Hindlimb muscle (tissue), 1 donor: ENCODE results near the gene RND3. TPM values are rescaled to one million over a fixed set of nuclear protein-coding genes. Genes with fewer than 3 reads are reported as not detected.

ENCODE experiments used
- DNase-seq: peaks from one replicate; pipeline ENCODE4 v3.0.0-alpha.2; 2013
- polyA plus RNA-seq: library from polyadenylated mRNA; unstranded; fragments of 120-200 nt; gene quantifications from one replicate; pipeline ENCODE4 v1.2.1, GENCODE V29; 2013; ENCODE audit not compliant: insufficient read length

Gene RND3, protein sequence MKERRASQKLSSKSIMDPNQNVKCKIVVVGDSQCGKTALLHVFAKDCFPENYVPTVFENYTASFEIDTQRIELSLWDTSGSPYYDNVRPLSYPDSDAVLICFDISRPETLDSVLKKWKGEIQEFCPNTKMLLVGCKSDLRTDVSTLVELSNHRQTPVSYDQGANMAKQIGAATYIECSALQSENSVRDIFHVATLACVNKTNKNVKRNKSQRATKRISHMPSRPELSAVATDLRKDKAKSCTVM
- polyA plus RNA-seq, result 32.5 TPM

DNA sequence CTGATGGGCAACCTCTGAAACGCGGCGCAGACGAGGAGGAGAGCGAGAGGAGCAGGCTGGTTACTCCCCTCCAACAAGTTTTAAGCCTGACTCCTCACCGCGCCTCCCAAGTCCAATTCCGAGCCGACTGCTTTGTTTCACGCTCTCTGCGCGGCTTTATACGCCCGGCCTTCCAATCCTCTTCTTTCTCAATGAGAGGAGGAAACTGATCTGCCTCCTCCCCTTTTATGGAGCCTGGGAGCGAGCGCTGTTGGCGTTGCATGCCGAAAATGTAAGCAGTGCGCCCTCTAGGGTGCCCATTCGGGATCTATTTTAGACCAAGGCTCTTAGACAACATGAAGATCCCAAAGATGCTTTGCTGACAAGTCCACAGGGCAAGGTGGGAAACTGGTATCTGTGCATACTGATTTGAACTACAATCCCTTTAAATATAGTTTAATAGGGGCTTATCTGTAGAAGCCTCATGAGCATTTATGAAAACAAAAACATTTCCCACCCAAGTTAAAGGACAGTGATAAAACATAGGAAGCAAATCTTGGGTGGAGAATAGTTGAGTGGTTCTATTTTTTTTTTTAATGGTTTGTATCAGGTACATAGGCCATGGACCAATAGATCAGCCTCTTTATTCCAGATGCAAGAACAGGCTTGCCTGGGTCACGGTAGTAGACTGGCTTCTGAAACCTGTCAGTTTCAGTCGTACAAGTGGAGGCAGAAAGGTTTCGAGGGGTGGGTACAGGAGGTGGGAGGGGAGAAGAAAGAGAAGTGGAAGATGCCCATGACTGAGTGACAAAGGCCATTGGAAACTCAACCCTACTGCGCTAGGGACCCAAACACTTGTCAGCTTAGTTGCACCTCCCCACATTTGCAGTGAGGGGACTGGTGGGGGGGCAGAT, at the start of gene RND3:
Gene RND3 (minus strand): TSS at position 131 of the 893 bp plus-strand sequence. CDS start 250 bp downstream, outside the sequence.
- peak; percentile 98 for DNase-seq

- DNase-seq, result no peak
Observed at GRCh38 chr2:150535176-150535575, 47.7 kb upstream of the RND3 start.

GRCh38 chr2:150532879-150533278, 45.4 kb upstream of the RND3 start:
- DNase-seq, result no peak

- DNase-seq, result no peak
Observed at GRCh38 chr2:150532020-150532419, 44.6 kb upstream of the RND3 start.

GRCh38 chr2:150531591-150531990, 44.1 kb upstream of the RND3 start:
- no peak for DNase-seq

DNA sequence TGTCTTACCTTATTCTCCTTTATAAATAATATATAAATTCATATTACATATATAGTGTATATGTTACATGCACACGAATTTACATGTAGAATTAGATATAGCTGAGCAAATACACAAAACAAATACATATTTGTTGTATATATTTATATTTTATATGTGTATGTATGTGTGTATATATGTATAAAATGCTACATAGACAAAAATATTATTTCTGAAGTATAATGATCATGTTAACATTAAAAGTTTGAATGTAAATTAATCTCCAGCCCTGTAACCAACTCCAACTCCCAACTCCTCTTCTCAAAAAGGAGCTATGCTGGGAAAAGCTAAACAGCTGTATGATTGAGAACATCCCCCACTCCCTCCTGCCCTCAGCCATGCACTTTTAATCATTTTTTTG, 42.7 kb upstream of the RND3 start:
- no peak for DNase-seq

DNA sequence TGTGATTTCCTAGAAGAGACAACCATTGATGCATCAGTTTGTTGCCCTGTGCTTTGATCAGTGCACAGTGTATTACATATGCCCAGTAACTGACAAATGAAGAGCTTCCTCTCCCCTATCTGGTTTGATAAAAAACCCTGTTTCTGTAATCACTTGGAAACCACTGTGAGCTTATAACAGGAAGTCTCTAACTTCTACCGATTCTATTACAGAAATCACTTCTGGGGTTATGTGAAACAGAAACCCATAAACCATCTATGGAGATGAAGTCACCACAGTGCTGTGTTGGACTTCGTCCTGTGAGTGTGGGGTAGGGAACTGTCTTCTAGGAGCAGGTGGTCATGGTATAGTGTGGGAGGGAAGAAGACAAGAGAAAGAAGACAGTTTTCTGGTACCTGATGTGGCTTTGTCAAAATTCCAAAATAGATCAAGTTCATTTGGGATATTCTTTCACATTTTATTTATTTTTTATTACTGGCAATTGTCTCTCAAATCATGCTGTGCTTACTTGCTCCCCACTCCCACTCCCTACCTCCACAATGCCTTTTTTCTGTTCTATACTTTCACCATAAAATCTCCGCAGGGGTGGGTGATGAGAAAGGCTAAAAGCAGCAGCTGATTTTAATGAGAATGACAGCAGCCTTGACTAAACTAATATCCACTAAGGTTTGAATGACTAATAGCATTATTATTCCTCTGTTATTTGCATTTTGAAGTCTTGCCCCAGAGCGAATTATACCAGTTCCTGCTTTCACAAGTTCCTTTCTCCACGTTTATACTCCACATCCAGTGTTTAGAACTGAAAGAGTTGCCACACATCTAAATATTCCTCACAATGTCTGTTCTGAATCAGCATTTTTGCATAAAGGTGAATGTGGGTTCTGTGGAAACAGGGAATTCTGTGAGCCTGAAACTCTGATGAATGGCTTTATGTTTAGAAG, 41.7 kb upstream of the RND3 start:
- no peak for DNase-seq

DNA sequence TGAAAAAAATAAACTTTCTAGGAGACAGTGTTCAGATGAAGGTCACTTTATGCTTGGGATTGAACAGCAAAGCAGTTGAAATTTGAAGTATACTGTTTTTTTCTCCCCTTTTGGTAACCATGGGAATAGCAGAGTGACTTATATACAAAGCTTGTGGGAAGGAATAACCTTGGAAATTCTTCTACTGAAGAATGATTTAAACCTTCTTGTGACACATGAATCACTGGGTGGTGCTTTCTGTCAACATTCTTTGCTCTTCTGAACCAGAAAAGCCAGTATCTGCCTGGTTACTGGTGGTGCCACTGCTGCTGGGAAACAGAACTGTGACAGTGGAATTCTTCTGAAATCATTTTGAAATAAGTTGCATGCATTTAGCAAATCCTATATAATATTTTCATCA, 39.4 kb upstream of the RND3 start:
- DNase-seq, result no peak

GRCh38 chr2:150526006-150526405, 38.5 kb upstream of the RND3 start:
- DNase-seq, result no peak

- no peak for DNase-seq
Observed at GRCh38 chr2:150522269-150522668, 34.8 kb upstream of the RND3 start.

DNA sequence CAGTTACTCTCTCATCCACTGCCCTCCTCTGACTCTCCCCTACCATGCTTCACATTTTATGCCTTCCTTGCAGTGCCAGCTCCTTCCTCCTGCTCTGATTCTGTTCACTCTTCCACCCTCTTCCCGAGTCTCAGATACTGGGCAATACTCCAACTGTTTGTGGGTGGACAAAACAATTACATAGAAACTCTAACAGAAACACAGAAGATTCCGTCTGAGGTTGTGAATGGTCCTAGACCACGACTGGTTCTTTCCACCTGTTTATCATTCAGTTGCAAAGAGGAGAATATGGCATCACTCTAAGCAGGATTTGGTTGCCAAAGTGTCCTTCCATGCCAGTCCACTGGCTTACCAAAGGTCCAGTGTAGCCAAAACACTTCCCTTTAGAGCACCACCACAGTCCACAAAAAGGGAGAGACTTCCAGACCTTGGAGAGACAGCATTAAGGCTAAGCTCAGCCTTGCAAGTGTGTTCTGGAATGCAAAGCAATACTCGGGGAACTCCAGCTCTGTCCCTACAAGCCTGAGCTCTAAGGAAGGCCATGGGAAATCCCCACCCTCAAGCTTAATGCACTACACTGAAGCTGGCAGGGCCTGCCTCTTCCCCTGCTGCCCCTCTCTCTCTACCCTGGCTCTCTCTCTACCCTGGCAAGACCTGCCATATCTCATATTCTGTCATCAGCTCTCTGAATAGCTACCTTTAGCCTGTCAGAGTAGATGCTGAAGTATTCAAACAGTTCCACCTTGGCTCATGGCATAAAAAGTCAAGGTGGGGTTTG, 33.6 kb upstream of the RND3 start:
- DNase-seq, result no peak

GRCh38 chr2:150520033-150520432, 32.6 kb upstream of the RND3 start:
- no peak for DNase-seq

DNA sequence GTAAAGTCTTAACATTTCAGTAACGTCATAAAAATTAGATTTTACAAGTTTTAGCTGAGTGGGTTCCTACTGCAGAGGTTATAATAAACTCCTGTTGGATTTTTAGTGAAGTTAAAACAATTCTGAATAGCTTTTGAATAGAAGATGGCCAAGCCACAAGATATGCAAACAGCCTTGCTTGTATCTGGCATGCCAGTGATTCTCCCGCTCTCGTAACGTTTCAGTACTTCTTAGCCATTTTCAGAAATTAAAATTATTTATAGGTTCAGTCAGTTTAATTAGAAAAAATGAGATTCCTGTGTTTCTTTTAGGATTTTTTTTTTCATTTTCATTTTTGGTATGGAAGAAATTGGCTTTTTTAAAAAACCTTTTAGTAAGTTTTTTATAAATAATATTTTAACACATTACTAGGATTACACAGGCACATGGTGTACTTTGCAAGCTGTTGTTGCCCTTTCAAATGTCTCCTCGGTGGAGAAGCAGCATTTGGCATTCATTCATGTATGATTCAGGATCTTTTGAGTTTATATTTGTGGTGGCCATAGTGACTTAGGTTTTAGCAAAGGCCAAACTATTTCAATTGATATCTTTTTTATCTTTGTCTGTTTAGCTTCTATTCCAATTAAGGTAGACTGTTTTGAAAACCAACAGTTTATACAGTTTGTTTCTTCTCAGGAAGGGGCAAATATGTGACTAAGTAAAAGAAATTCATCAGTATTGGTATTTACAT, 30.6 kb upstream of the RND3 start:
- no peak for DNase-seq

GRCh38 chr2:150513647-150514046, 26.2 kb upstream of the RND3 start:
- DNase-seq, result no peak

DNA sequence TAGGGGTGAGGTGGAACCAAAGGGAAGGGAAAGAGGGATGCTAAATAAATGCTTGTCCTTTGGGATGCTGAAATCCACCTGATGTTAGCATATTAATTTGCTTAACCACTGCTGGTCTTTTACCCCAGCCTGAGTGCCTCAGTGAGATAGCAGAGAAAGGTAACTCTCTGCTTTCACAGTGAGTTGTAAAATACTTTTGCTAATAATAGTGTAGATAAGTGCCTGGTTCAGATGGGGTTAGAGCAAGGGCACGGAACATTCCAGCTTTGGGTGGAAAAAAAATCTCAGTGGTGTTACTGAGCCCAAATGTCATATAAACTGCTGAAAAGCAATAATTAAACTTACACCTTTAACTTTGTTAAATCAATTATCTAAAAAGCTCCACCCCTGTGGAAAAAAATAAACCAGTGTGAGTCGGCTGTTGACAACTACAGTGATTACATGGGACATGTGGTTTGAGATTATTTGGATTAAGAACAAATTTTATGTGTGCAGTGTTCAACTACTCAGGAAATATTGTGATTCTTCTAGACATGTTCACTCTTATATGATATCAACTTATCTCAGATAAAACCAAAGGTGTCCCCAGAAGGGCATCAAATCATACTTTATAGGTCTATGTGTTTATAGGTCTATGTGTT, 21.1 kb upstream of the RND3 start:
- no peak for DNase-seq

GRCh38 chr2:150507071-150507470, 19.6 kb upstream of the RND3 start:
- no peak for DNase-seq

DNA sequence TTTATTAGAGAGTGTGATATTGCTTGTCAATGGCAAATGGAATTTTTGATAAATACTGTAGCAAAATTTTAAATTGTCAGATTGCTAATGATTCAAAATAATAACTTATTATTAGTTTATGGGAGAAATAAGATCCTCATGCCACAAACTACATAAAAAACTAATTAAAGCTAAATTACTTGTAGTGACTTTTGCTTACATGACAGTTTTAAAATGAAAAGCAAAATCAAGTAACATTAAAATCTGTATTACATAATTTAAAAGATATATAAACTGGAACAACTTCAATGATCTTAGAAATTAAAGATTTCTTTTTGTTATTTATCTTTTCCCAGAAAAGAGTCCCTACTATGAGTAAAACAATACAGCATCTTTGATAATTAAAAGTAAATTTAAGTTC, 17.7 kb upstream of the RND3 start:
- no peak for DNase-seq

DNA sequence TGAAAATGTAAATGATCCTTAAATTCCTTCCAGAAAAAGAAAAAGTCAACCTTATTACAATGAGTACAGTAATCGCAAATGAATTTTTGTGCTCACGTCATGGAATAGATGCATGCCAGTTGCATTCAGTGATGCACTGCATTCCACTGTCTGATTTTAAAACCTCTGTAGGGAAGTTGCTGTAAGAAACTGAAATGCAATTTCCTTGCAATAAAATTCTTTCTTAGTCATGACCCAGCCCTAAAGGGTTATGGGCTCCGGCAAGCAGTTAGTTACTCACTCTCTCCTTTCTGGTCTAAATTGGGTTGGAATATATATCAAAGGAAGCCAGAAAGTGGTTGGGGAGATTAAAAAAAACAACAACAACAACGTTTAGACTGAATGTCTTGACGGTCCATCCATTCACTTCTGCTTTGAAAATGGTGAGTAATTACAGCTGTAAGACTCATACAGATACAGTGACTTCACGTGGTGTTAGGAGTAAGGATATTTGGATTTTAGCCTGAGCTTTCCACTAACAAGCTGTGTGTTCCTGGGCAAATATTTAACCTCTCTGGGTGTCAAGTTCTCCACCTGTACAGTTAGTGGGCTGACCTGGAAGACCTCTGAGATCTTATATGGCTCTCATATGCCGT, 8.6 kb upstream of the RND3 start:
- DNase-seq, result no peak

GRCh38 chr2:150495001-150495400, 7.5 kb upstream of the RND3 start:
- no peak for DNase-seq

DNA sequence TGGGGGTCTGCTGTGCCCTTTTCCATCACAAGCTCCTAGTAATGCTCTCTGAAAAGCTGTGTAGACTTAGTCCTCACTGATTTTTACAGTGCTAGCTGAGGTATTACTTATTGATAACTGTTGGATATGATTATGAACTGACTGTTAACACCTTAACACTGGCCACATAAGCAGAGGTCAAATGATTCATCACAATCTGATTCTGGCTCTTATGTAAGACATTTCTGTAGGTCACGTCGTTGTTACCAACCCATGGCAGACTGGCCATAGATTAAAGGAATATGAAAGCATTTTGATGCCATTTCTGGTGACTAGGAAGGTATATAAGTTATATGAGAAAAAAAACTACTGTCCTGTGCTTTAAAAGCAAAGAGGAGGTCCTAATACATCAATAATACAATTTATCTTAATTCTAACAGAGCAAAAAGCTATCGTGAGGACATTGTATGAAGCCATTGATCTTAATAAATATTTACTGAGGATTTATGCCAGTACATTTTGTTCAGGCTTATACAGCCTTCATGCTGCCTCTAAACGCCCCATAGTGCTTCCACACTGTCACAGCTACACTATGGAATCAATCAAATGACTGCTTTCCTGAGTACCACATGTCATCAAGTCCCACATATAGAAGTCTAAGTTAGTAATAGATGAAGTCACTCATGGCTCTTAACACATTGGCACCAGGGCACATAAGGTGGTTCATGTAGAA, 6.9 kb upstream of the RND3 start:
- DNase-seq, result no peak
